ENCODE results near the gene RASL10A.

DNA sequence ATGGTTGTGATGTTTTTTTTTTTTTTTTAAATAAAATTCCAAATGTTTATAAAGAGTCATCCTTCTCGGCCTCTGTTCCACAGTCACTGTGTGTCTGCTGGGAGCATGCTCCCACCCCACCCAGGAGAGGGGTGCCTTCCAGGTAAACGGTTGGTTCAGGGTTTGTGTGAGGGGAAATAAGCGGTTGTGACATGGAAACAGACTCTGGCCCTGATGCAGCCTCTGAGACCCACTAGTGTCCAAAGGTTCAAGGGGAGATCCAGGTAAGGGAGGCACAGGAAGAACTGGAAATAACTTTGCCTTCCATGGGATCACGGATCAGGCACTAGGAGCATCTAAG is 15.1 kb downstream of the RASL10A start:
- TF ChIP-seq, protein P1, sequence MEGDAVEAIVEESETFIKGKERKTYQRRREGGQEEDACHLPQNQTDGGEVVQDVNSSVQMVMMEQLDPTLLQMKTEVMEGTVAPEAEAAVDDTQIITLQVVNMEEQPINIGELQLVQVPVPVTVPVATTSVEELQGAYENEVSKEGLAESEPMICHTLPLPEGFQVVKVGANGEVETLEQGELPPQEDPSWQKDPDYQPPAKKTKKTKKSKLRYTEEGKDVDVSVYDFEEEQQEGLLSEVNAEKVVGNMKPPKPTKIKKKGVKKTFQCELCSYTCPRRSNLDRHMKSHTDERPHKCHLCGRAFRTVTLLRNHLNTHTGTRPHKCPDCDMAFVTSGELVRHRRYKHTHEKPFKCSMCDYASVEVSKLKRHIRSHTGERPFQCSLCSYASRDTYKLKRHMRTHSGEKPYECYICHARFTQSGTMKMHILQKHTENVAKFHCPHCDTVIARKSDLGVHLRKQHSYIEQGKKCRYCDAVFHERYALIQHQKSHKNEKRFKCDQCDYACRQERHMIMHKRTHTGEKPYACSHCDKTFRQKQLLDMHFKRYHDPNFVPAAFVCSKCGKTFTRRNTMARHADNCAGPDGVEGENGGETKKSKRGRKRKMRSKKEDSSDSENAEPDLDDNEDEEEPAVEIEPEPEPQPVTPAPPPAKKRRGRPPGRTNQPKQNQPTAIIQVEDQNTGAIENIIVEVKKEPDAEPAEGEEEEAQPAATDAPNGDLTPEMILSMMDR (IDR thresholded peaks at IDR 0.05), result no peak
- no peak for TF ChIP-seq POLR2A (IDR thresholded peaks at IDR 0.05)

All from Peyer's patch (tissue), 4 donors.